Measurements from ENCODE around the gene AIP. TPM values are rescaled to one million over a fixed set of nuclear protein-coding genes. Genes with fewer than 3 reads are reported as not detected.

Gene AIP
- total and polyA plus RNA-seq, 2 donors from 2014 or later, result 61.5 to 135 TPM

DNA sequence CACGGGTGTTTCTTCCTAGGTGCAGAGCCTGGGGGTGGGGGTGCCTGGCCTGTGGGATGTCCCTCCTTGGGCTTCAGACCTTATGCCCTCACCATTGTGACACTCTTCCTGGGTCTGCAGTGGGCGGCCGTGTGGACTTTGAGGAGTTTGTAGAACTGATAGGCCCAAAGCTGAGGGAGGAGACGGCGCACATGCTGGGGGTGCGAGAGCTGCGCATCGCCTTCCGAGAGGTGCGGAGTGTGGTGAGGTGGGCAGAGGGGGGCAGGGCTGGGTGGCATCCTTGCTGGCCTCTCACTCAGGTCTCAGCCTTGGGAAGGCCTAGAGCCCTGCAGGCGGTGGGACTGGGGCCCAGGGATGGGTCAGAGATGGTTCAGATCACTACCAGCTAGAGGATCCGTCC is 25.4 kb upstream of the AIP start:
- Histone ChIP-seq H3K9ac (ENCODE audit: low read length in 3 of 3) (no peak overlapping the region), H3K36me3 (ENCODE audit: control insufficient read depth in 2 of 3, insufficient read depth in 3 of 3, low read length in 3 of 3) (no peaks in the 10 kb centered on the region), H3K9me3 (ENCODE audit: control insufficient read depth in 2 of 3, insufficient read depth in 1 of 3, low read length in 3 of 3) (no peaks in the 10 kb centered on the region), H3K4me1 (ENCODE audit: control insufficient read depth in 2 of 3, insufficient read depth in 2 of 3, low read depth in 1 of 3, low read length in 3 of 3) (peaks cover 0 to 2% (median 0%) of the 10 kb centered on the region in 3 donors), H3K27ac (ENCODE audit: low read depth in 2 of 2, low read length in 2 of 2) (no peak overlapping the region), H3K27me3 (ENCODE audit: control insufficient read depth, insufficient read depth, low read length) (no peaks in the 10 kb centered on the region), H3K4me3 (ENCODE audit: low read length in 3 of 3) (no peak overlapping the region)
- intact Hi-C loops (cut with DNase I), result no loop called here
- DNase-seq, result no peak
- FAIRE-seq, result no peak
- TF ChIP-seq, protein P1, sequence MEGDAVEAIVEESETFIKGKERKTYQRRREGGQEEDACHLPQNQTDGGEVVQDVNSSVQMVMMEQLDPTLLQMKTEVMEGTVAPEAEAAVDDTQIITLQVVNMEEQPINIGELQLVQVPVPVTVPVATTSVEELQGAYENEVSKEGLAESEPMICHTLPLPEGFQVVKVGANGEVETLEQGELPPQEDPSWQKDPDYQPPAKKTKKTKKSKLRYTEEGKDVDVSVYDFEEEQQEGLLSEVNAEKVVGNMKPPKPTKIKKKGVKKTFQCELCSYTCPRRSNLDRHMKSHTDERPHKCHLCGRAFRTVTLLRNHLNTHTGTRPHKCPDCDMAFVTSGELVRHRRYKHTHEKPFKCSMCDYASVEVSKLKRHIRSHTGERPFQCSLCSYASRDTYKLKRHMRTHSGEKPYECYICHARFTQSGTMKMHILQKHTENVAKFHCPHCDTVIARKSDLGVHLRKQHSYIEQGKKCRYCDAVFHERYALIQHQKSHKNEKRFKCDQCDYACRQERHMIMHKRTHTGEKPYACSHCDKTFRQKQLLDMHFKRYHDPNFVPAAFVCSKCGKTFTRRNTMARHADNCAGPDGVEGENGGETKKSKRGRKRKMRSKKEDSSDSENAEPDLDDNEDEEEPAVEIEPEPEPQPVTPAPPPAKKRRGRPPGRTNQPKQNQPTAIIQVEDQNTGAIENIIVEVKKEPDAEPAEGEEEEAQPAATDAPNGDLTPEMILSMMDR (IDR thresholded peaks at IDR 0.05; ENCODE audit: borderline replicate concordance, extremely low read depth, insufficient read depth), result no peak

DNA sequence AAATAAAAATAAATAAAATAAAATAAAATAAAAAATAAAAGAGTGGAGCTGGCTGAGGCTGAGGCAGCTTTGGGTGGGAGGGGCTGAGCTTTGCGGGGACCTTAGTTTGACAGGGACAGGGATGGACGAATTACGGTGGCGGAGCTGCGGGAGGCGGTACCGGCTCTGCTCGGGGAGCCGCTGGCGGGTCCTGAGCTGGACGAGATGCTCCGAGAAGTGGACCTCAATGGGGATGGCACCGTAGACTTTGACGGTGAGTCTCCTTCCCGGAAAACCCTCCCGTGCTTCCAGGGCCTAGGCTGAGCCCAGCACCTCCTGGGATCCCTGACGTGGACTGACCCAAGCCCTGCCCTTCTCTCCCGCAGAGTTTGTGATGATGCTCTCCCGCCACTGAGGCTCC is 24.6 kb upstream of the AIP start:
- Histone ChIP-seq H3K27me3 (ENCODE audit: control insufficient read depth, insufficient read depth, low read length) (no peaks in the 10 kb centered on the region), H3K9me3 (ENCODE audit: control insufficient read depth in 2 of 3, insufficient read depth in 1 of 3, low read length in 3 of 3) (no peaks in the 10 kb centered on the region)
- TF ChIP-seq, protein P1 (IDR thresholded peaks at IDR 0.05; ENCODE audit: borderline replicate concordance, extremely low read depth, insufficient read depth), result no peak

DNA sequence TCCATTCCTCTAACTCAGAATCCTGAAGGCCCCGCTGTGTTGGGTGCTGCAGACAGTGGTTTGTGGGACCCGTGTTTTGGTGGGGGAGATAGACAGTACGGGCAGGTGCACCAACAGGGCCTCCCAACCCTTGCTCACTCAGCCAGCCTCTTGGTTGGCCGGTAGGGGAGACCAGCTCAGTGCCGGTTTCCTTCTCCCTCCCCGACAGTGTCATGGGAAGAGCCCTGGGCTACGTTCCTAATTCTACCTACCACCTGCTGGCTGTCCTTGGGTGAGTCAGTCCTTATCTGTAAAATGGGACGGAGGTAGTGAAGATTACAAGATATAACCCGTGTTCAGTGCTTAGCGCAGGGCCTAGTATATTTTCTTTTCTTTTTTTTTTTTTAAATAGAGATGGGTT is 19.6 kb upstream of the AIP start:
- no peak overlapping the region for H3K9ac ChIP-seq (ENCODE audit: low read length in 3 of 3)
- DNase-seq (peak in 1 of 5 donors; percentile 66), FAIRE-seq (no peak)
- H3K27me3 ChIP-seq (ENCODE audit: control insufficient read depth, insufficient read depth, low read length), result no peaks in the 10 kb centered on the region
- peaks cover 0 to 18% (median 8%) of the 10 kb centered on the region in 3 donors for H3K4me1 ChIP-seq (ENCODE audit: control insufficient read depth in 2 of 3, insufficient read depth in 2 of 3, low read depth in 1 of 3, low read length in 3 of 3)
- TF ChIP-seq, protein P1 (IDR thresholded peaks at IDR 0.05; ENCODE audit: borderline replicate concordance, extremely low read depth, insufficient read depth), result no peak
- H3K9me3 ChIP-seq (ENCODE audit: control insufficient read depth in 2 of 3, insufficient read depth in 1 of 3, low read length in 3 of 3), result no peaks in the 10 kb centered on the region
- H3K27ac ChIP-seq (ENCODE audit: low read depth in 2 of 2, low read length in 2 of 2), result no peak overlapping the region
- intact Hi-C loops (cut with DNase I), result no loop called here
- H3K36me3 ChIP-seq (ENCODE audit: control insufficient read depth in 2 of 3, insufficient read depth in 3 of 3, low read length in 3 of 3), result no peaks in the 10 kb centered on the region
- no peak overlapping the region for H3K4me3 ChIP-seq (ENCODE audit: low read length in 3 of 3)

More for the DNA sequence above, 24.6 kb upstream of the AIP start:
- intact Hi-C loops (cut with DNase I), result no loop called here
- no peak overlapping the region for H3K27ac ChIP-seq (ENCODE audit: low read depth in 2 of 2, low read length in 2 of 2)
- DNase-seq (no peak), FAIRE-seq (no peak)
- H3K4me1 ChIP-seq (ENCODE audit: control insufficient read depth in 2 of 3, insufficient read depth in 2 of 3, low read depth in 1 of 3, low read length in 3 of 3), result no peaks in the 10 kb centered on the region
- no peak overlapping the region for H3K9ac ChIP-seq (ENCODE audit: low read length in 3 of 3)
- H3K36me3 ChIP-seq (ENCODE audit: control insufficient read depth in 2 of 3, insufficient read depth in 3 of 3, low read length in 3 of 3), result no peaks in the 10 kb centered on the region
- no peak overlapping the region for H3K4me3 ChIP-seq (ENCODE audit: low read length in 3 of 3)

Data from kidney (tissue), 14 donors.